ENCODE measurements around the gene CAMTA1. TPM values are rescaled to one million over a fixed set of nuclear protein-coding genes. Genes with fewer than 3 reads are reported as not detected.

Gene CAMTA1
- total RNA-seq, 1 experiment from 2014 or later: 82.2 TPM

DNA sequence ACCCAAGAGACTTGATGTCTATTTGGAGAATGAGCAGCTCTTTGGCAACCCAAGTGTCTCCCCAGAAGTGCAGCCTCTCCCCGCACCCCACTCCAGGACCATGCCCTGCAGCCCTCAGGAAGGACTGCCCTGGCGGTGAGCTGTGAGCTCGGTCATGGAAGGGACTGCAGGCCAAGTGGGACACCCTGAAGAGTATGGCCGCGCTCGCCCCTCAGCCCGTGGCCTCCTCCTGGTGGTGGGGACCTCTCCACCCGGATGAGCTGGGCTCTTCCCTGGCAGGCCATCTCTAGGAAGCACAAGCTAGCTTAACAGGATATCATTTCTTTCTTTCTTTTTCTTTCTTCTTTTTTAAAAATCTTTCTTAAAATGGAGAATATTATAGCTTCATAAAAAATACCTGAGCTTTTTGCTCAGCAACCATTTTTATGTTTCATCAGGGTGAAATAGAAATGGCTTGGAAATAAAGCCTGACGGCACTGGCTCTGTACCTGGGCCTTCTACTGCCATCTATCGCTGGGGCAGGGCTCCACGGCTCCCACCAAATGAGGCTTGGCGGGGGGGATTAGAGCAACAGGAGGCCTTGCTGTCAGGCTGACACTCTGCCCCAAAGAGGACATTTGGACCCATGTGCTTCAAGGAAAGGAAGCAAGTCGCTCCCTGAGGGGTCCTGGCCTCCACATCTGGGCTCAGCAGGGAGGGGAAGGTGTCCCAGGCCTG is 689.7 kb downstream of the CAMTA1 start:
- Histone ChIP-seq H3K4me3 (ENCODE audit: low read depth in 2 of 2, low read length in 2 of 2) (no peak overlapping the region), H3K27me3 (ENCODE audit: control insufficient read depth, insufficient read depth, low read length) (no peaks in the 10 kb centered on the region), H3K36me3 (ENCODE audit: control insufficient read depth, insufficient read depth, low read length) (no peaks in the 10 kb centered on the region), H3K9me3 (ENCODE audit: control insufficient read depth, insufficient read depth, low read depth, low read length) (no peaks in the 10 kb centered on the region), H3K27ac (ENCODE audit: low read length) (no peak overlapping the region), H3K4me1 (ENCODE audit: control insufficient read depth, insufficient read depth, low read length) (peaks cover 11% of the 10 kb centered on the region)
- intact Hi-C loops (cut with micrococcal nuclease; ENCODE audit: unreplicated experiment) (no loop called here), in situ Hi-C loops (cut with HindIII; ENCODE audit: low pct_unique_long_range_greater_than_20kb, low sequenced_read_pairs) (no loop called here)
- ChIA-PET CTCF (no interaction called here), POLR2A (no interaction called here)
- no TSS peak for BruUV-seq (replicated peaks)
- DNase-seq (ENCODE audit: low read depth, low spot score) (no peak), ATAC-seq (no peak)
- TF ChIP-seq TCF7L2 (IDR thresholded peaks at IDR 0.05; ENCODE audit: low read depth, low read length) (no peak), CTCF (IDR thresholded peaks at IDR 0.05) (no peak), POLR2AphosphoS5 (IDR thresholded peaks at IDR 0.05; ENCODE audit: low read depth, low read length) (no peak), SIN3A (IDR thresholded peaks at IDR 0.05; ENCODE audit: borderline replicate concordance, insufficient read depth, low read depth, low read length) (no peak)
- TF ChIP-seq, protein P1, sequence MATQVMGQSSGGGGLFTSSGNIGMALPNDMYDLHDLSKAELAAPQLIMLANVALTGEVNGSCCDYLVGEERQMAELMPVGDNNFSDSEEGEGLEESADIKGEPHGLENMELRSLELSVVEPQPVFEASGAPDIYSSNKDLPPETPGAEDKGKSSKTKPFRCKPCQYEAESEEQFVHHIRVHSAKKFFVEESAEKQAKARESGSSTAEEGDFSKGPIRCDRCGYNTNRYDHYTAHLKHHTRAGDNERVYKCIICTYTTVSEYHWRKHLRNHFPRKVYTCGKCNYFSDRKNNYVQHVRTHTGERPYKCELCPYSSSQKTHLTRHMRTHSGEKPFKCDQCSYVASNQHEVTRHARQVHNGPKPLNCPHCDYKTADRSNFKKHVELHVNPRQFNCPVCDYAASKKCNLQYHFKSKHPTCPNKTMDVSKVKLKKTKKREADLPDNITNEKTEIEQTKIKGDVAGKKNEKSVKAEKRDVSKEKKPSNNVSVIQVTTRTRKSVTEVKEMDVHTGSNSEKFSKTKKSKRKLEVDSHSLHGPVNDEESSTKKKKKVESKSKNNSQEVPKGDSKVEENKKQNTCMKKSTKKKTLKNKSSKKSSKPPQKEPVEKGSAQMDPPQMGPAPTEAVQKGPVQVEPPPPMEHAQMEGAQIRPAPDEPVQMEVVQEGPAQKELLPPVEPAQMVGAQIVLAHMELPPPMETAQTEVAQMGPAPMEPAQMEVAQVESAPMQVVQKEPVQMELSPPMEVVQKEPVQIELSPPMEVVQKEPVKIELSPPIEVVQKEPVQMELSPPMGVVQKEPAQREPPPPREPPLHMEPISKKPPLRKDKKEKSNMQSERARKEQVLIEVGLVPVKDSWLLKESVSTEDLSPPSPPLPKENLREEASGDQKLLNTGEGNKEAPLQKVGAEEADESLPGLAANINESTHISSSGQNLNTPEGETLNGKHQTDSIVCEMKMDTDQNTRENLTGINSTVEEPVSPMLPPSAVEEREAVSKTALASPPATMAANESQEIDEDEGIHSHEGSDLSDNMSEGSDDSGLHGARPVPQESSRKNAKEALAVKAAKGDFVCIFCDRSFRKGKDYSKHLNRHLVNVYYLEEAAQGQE (IDR thresholded peaks at IDR 0.05; ENCODE audit: insufficient read depth in 1 of 2, low read depth in 2 of 2, low read length in 1 of 2): no peak

DNA sequence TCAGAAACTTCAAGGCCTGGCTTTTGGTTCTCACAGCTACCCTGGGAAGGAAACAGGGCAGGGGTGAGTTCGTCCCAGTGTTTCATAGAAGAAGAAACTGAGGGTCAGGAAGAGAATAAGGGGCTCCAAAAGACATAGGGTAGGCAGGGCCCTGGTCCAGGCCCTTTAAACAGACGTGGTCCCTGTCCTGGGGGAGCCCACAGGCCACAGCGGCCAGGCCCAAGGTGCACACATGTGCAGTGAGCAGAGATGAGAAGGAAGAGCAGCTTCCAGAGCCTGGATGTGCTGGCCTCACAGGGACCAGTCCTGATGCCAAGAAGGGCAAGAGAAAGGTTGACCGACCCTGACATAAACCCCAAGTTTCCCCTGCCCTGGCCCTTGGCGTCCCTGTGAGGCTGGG is 690.4 kb downstream of the CAMTA1 start:
- H3K9me3 ChIP-seq (ENCODE audit: control insufficient read depth, insufficient read depth, low read depth, low read length): no peaks in the 10 kb centered on the region
- no peak overlapping the region for H3K27ac ChIP-seq (ENCODE audit: low read length)
- no peaks in the 10 kb centered on the region for H3K27me3 ChIP-seq (ENCODE audit: control insufficient read depth, insufficient read depth, low read length)
- TF ChIP-seq TCF7L2 (IDR thresholded peaks at IDR 0.05; ENCODE audit: low read depth, low read length): no peak
- no peak for TF ChIP-seq CTCF (IDR thresholded peaks at IDR 0.05)
- TF ChIP-seq, protein P1 (IDR thresholded peaks at IDR 0.05; ENCODE audit: insufficient read depth in 1 of 2, low read depth in 2 of 2, low read length in 1 of 2): no peak
- no peak for TF ChIP-seq SIN3A (IDR thresholded peaks at IDR 0.05; ENCODE audit: borderline replicate concordance, insufficient read depth, low read depth, low read length)
- TF ChIP-seq POLR2AphosphoS5 (IDR thresholded peaks at IDR 0.05; ENCODE audit: low read depth, low read length): no peak
- CTCF ChIA-PET: no interaction called here
- intact Hi-C loops (cut with micrococcal nuclease; ENCODE audit: unreplicated experiment) (no loop called here), in situ Hi-C loops (cut with HindIII; ENCODE audit: low pct_unique_long_range_greater_than_20kb, low sequenced_read_pairs) (no loop called here)
- DNase-seq (ENCODE audit: low read depth, low spot score) (no peak), ATAC-seq (no peak)
- no peak overlapping the region for H3K4me3 ChIP-seq (ENCODE audit: low read depth in 2 of 2, low read length in 2 of 2)
- H3K4me1 ChIP-seq (ENCODE audit: control insufficient read depth, insufficient read depth, low read length): peaks cover 9% of the 10 kb centered on the region
- BruUV-seq (replicated peaks): no TSS peak
- POLR2A ChIA-PET: no interaction called here
- H3K36me3 ChIP-seq (ENCODE audit: control insufficient read depth, insufficient read depth, low read length): no peaks in the 10 kb centered on the region
